Measurements from ENCODE around the gene SNX17. TPM values are rescaled to one million over a fixed set of nuclear protein-coding genes. Genes with fewer than 3 reads are reported as not detected.
A peak's percentile ranks its signal among the peaks of the same experiment; 100 is the strongest.

The SNX17 gene
- total and polyA plus RNA-seq, 2 of the 4 experiments (the other 2 are of a cell fraction): 102 to 130 TPM

- H3K9me1 ChIP-seq (ENCODE audit: insufficient read depth, low read length): no peaks in the 10 kb centered on the region
- H3K4me3 ChIP-seq (ENCODE audit: insufficient read depth, low read depth, low read length): no peak overlapping the region
- ChIA-PET CTCF (interaction anchor here (0.5 kb wide), 1 partner anchor 53 kb away, joined by 3 read pairs; no protein-coding TSS in a partner anchor), POLR2A (ENCODE audit: unreplicated experiment) (no interaction called here)
- in situ Hi-C loops (cut with MboI; ENCODE audit: low sequenced_read_pairs) (no loop called here), intact Hi-C loops (cut with micrococcal nuclease) (no loop called here), dilution Hi-C loops (cut with HindIII; ENCODE audit: low sequenced_read_pairs, unreplicated experiment) (no loop called here)
- H3K9me3 ChIP-seq (ENCODE audit: control insufficient read depth, insufficient read depth, low read length): no peaks in the 10 kb centered on the region
- no peak overlapping the region for H3K27ac ChIP-seq (ENCODE audit: insufficient read depth, low read length)
- H3K23ac ChIP-seq (ENCODE audit: low read depth, low read length): no peak overlapping the region
- H2BK5ac ChIP-seq (ENCODE audit: low read depth, low read length, poor library complexity, severe bottlenecking): no peak overlapping the region
- H2AK5ac ChIP-seq (ENCODE audit: low read depth, low read length): no peak overlapping the region
- H3K36me3 ChIP-seq (ENCODE audit: control insufficient read depth, insufficient read depth, low read length): no peaks in the 10 kb centered on the region
- H4K5ac ChIP-seq (ENCODE audit: low read depth, low read length): no peak overlapping the region
- ATAC-seq (ENCODE audit: low read depth) (no peak), DNase-seq (no peak)
- WGBS, 2 experiments (ENCODE audit: extremely low coverage in 2 of 2, insufficient read length in 1 of 2): 90% methylated on average over 2 of the region's 7 CpGs; no CpG with 5 or more reads in 1 of the 2 experiments
- no peak overlapping the region for H3K9ac ChIP-seq (ENCODE audit: low read depth, low read length)
- H3K18ac ChIP-seq (ENCODE audit: low read depth, low read length): no peak overlapping the region
- H4K20me1 ChIP-seq (ENCODE audit: insufficient read depth, low read length): peaks cover 8% of the 10 kb centered on the region
- H3K4me1 ChIP-seq (ENCODE audit: control insufficient read depth, insufficient read depth, low read length): peaks cover 3% of the 10 kb centered on the region
- H2AK9ac ChIP-seq (replicated peaks; ENCODE audit: low read depth, low read length, poor library complexity): no peak overlapping the region
- peak; percentile 12; the same call in 1 of the 2 replicates for TF ChIP-seq MAFK (IDR thresholded peaks at IDR 0.05; ENCODE audit: low read depth, low read length)
- TF ChIP-seq POLR2A (IDR thresholded peaks at IDR 0.05; ENCODE audit: low read depth, low read length): no peak
- TF ChIP-seq CTCF (conservative IDR thresholded peaks at IDR 0.05; ENCODE audit: low read depth, low read length): no peak
- H3K79me1 ChIP-seq (ENCODE audit: low read depth in 1 of 2, low read length in 2 of 2): peaks cover 27 to 59% of the 10 kb centered on the region in 2 experiments
- H2BK120ac ChIP-seq (ENCODE audit: low read depth, low read length): no peak overlapping the region
- no peak overlapping the region for H4K8ac ChIP-seq (ENCODE audit: low read depth in 2 of 2, low read length in 2 of 2)
- BruUV-seq (replicated peaks): no TSS peak
- no peak overlapping the region for H2BK15ac ChIP-seq (ENCODE audit: low read depth, low read length)
- no peak overlapping the region for H3K14ac ChIP-seq (replicated peaks; ENCODE audit: low read depth, low read length)
- no peak overlapping the region for H2BK20ac ChIP-seq (ENCODE audit: low read depth, low read length)
- no peak overlapping the region for H3K56ac ChIP-seq (ENCODE audit: extremely low read depth, insufficient read depth, low read length)
- no peak overlapping the region for H4K91ac ChIP-seq (ENCODE audit: insufficient read depth, low read depth, low read length)
- no peak overlapping the region for H3K4me2 ChIP-seq (ENCODE audit: low read depth, low read length)
- no peak overlapping the region for H2AFZ ChIP-seq (replicated peaks; ENCODE audit: low read length, poor library complexity)
- no peaks in the 10 kb centered on the region for H3K27me3 ChIP-seq (ENCODE audit: control insufficient read depth, insufficient read depth, low read length)
- no peak overlapping the region for H3K4ac ChIP-seq (ENCODE audit: low read depth, low read length)
These were observed 20.2 kb upstream of the SNX17 start for GRCh38 chr2:27350106-27350693.

All from IMR-90 (cell line).